ENCODE results near the gene ERC1. TPM values are rescaled to one million over a fixed set of nuclear protein-coding genes. Genes with fewer than 3 reads are reported as not detected.

Gene ERC1
- total and polyA plus RNA-seq, 4 donors, result 7.4 to 78.2 (median 39.8) TPM

DNA sequence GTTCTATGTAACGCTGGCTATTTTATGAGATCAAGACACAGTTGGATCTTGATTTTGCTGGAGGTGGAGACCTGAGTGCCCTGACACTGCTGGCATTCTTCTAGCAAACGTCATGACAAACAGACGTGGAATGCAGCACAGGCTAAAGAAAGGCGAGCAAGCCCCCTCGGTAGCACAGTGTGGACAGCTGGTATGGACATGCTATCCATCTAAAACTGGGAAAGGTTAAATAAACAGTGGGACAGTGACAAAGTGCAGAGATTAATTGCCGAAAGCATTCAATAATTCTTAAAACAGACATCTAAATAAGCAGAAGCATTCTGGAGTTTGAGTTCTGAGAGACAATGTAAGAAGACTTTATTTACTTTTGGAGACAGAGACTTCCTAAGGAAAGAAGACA lies 366.1 kb downstream of the ERC1 start:
- ATAC-seq (ENCODE audit: insufficient read depth, low FRiP score) (no peak), DNase-seq (no peak)
- H3K4me3 ChIP-seq, result no peak overlapping the region
- no peak overlapping the region for H3K27ac ChIP-seq (ENCODE audit: low read depth in 1 of 2, low read length in 1 of 2)
- no peaks in the 10 kb centered on the region for H3K27me3 ChIP-seq (ENCODE audit: control insufficient read depth in 3 of 3, insufficient read depth in 3 of 3, low read length in 2 of 3)
- H3K9me3 ChIP-seq (ENCODE audit: control insufficient read depth in 4 of 4, insufficient read depth in 3 of 4, low read length in 3 of 4), result no peaks in the 10 kb centered on the region
- TF ChIP-seq, protein P1, sequence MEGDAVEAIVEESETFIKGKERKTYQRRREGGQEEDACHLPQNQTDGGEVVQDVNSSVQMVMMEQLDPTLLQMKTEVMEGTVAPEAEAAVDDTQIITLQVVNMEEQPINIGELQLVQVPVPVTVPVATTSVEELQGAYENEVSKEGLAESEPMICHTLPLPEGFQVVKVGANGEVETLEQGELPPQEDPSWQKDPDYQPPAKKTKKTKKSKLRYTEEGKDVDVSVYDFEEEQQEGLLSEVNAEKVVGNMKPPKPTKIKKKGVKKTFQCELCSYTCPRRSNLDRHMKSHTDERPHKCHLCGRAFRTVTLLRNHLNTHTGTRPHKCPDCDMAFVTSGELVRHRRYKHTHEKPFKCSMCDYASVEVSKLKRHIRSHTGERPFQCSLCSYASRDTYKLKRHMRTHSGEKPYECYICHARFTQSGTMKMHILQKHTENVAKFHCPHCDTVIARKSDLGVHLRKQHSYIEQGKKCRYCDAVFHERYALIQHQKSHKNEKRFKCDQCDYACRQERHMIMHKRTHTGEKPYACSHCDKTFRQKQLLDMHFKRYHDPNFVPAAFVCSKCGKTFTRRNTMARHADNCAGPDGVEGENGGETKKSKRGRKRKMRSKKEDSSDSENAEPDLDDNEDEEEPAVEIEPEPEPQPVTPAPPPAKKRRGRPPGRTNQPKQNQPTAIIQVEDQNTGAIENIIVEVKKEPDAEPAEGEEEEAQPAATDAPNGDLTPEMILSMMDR (IDR thresholded peaks at IDR 0.05; ENCODE audit: control extremely low read depth, extremely low read depth), result no peak
- no peaks in the 10 kb centered on the region for H3K36me3 ChIP-seq (ENCODE audit: control insufficient read depth in 4 of 4, insufficient read depth in 4 of 4, low read length in 4 of 4)
- WGBS, 2 donors, result 67 to 77% methylated on average over 6 of the region's 6 CpGs
- H3K4me1 ChIP-seq (ENCODE audit: control insufficient read depth in 5 of 5, insufficient read depth in 5 of 5, low read length in 5 of 5), result peaks cover 0 to 9% (median 0%) of the 10 kb centered on the region in 5 donors
- H3K9ac ChIP-seq (ENCODE audit: insufficient read depth in 1 of 2, low read length in 2 of 2), result no peak overlapping the region

DNA sequence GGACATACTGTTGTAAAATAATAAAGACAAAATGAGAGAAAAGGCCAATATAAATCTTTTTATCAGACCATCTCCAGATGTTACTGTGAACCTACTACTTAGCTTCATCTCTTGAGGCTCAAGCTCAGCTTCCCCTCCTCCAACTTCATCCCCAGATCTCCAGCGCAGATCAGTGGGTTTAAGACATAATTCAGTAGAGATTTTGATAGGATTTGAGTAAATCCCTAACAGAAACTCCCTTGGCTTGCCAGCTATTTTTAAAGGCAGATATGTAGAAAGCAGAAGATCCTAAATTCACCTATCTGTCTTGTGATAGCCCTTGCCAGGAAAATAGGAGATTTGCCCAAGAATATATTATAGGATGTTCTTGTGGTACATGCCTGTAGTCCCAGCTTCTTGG lies 366.7 kb downstream of the ERC1 start:
- Histone ChIP-seq H3K27ac (ENCODE audit: low read depth in 1 of 2, low read length in 1 of 2) (no peak overlapping the region), H3K36me3 (ENCODE audit: control insufficient read depth in 4 of 4, insufficient read depth in 4 of 4, low read length in 4 of 4) (no peaks in the 10 kb centered on the region), H3K9me3 (ENCODE audit: control insufficient read depth in 4 of 4, insufficient read depth in 3 of 4, low read length in 3 of 4) (no peaks in the 10 kb centered on the region), H3K4me3 (no peak overlapping the region), H3K9ac (ENCODE audit: insufficient read depth in 1 of 2, low read length in 2 of 2) (no peak overlapping the region), H3K27me3 (ENCODE audit: control insufficient read depth in 3 of 3, insufficient read depth in 3 of 3, low read length in 2 of 3) (no peaks in the 10 kb centered on the region), H3K4me1 (ENCODE audit: control insufficient read depth in 5 of 5, insufficient read depth in 5 of 5, low read length in 5 of 5) (peaks cover 0 to 8% (median 0%) of the 10 kb centered on the region in 5 donors)
- no peak for ATAC-seq (ENCODE audit: insufficient read depth, low FRiP score)
- no peak for DNase-seq
- 95 to 98% methylated on average over 1 of the region's 1 CpG for WGBS, 2 donors
- TF ChIP-seq, protein P1 (IDR thresholded peaks at IDR 0.05; ENCODE audit: control extremely low read depth, extremely low read depth), result no peak

DNA sequence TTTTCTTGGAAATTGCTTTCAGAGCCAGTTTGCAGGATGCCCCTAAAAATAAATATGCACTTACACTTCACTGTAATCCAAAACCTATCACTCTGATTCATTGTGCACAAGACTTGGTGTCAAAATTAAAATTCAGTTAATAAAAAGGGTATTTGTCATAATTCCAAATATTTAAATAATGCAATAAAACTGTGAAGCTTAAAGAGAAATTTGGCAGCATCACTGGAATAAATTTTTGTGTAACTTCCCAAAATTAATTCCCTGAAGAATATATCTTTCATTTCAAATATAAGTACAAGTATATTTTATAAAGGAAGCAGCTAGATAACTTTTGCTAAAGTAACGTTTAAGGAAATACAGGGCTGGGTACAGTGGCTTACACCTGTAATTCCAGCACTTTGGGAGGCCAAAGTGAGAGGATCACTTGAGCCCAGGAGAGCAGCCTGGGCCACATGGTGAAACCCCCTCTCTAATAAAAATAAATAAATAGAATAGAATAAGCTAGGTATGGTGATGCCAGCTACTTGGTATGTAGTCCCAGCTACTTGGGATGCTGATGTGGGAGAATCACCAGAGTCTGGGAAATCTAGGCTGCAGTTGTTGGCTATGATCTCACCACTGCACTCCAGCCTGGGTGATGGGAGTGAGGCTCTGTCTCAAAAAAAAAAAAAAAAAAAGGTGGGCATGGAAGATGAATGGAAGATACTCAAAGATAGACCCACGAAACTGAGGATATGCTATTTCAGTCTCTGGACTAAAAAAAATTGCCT lies 369.6 kb downstream of the ERC1 start:
- H3K9me3 ChIP-seq (ENCODE audit: control insufficient read depth in 4 of 4, insufficient read depth in 3 of 4, low read length in 3 of 4), result no peaks in the 10 kb centered on the region
- H3K36me3 ChIP-seq (ENCODE audit: control insufficient read depth in 4 of 4, insufficient read depth in 4 of 4, low read length in 4 of 4), result peaks cover 0 to 1% (median 0%) of the 10 kb centered on the region in 4 donors
- ATAC-seq (ENCODE audit: insufficient read depth, low FRiP score), result no peak
- no peak overlapping the region for H3K27ac ChIP-seq (ENCODE audit: low read depth in 1 of 2, low read length in 1 of 2)
- no peak overlapping the region for H3K9ac ChIP-seq (ENCODE audit: insufficient read depth in 1 of 2, low read length in 2 of 2)
- WGBS, 2 donors, result 94% methylated on average over 2 of the region's 2 CpGs
- H3K4me1 ChIP-seq (ENCODE audit: control insufficient read depth in 5 of 5, insufficient read depth in 5 of 5, low read length in 5 of 5), result peaks cover 0 to 7% (median 0%) of the 10 kb centered on the region in 5 donors
- no peaks in the 10 kb centered on the region for H3K27me3 ChIP-seq (ENCODE audit: control insufficient read depth in 3 of 3, insufficient read depth in 3 of 3, low read length in 2 of 3)
- no peak overlapping the region for H3K4me3 ChIP-seq
- DNase-seq, result no peak
- TF ChIP-seq, protein P1 (IDR thresholded peaks at IDR 0.05; ENCODE audit: control extremely low read depth, extremely low read depth), result no peak

All from lung (tissue), 12 donors.